ENCODE measurements around the gene RND1.
A peak's percentile ranks its signal among the peaks of the same experiment; 100 is the strongest.

Gene RND1

GRCh38 chr12:48819986-48820725 lies 45.5 kb downstream of the RND1 start:
- TF ChIP-seq CTCF (IDR thresholded peaks at IDR 0.05; ENCODE audit: low read depth, low read length): no peak

GRCh38 chr12:48818831-48819590 lies 46.7 kb downstream of the RND1 start:
- peak; percentile 36 for TF ChIP-seq CTCF (IDR thresholded peaks at IDR 0.05; ENCODE audit: low read depth, low read length)

More at GRCh38 chr12:48819986-48820725, 45.5 kb downstream of the RND1 start:
- no peak for DNase-seq (ENCODE audit: extremely low read depth, low read depth)

GRCh38 chr12:48817873-48818830 lies 47.5 kb downstream of the RND1 start, which contains the start of gene CACNB3:
Gene CACNB3, plus strand, starts transcription at chr12:48818496. Its CDS starts 434 bp downstream, at chr12:48818930.
- DNase-seq (ENCODE audit: extremely low read depth, low read depth): no peak
- no peak for TF ChIP-seq CTCF (IDR thresholded peaks at IDR 0.05; ENCODE audit: low read depth, low read length)

More at GRCh38 chr12:48818831-48819590, 46.7 kb downstream of the RND1 start:
- no peak for DNase-seq (ENCODE audit: extremely low read depth, low read depth)

- TF ChIP-seq CTCF (IDR thresholded peaks at IDR 0.05; ENCODE audit: low read depth, low read length): no peak
- no peak for DNase-seq (ENCODE audit: extremely low read depth, low read depth)
Observed at GRCh38 chr12:48816143-48816854, 49.4 kb downstream of the RND1 start.

GRCh38 chr12:48815126-48816110 lies 50.3 kb downstream of the RND1 start:
- no peak for TF ChIP-seq CTCF (IDR thresholded peaks at IDR 0.05; ENCODE audit: low read depth, low read length)
- peak; percentile 61 for DNase-seq (ENCODE audit: extremely low read depth, low read depth)

Data from AG09319 (cell line).